Measurements from ENCODE around the gene RDH5. TPM values are rescaled to one million over a fixed set of nuclear protein-coding genes. Genes with fewer than 3 reads are reported as not detected.

Gene RDH5
- total RNA-seq: 1 to 10 TPM; 3.9 to 7.4 (median 5.1) TPM

GRCh38 chr12:55720071-55720564, at the start of gene RDH5:
RDH5 (plus strand) TSS chr12:55720393; CDS start chr12:55721185, 792 bp downstream.
- peaks cover 36% of the 10 kb centered on the region for H3K4me1 Mint-ChIP-seq (ENCODE audit: low read depth)
- peaks cover 2% of the 10 kb centered on the region for H3K27me3 Mint-ChIP-seq (ENCODE audit: low read depth)
- H3K36me3 Mint-ChIP-seq (ENCODE audit: insufficient read depth): peaks cover 4% of the 10 kb centered on the region
- no peaks in the 10 kb centered on the region for H3K9me3 Mint-ChIP-seq
- H3K4me3 Mint-ChIP-seq: no peak within 1 kb of the TSS
- DNase-seq: no peak
- no peak for ATAC-seq

- Mint-ChIP-seq H3K27me3 (ENCODE audit: low read depth) (peaks cover 11% of the 10 kb centered on the region), H3K36me3 (ENCODE audit: insufficient read depth) (no peaks in the 10 kb centered on the region), H3K4me1 (ENCODE audit: low read depth) (no peaks in the 10 kb centered on the region), H3K4me3 (no peak overlapping the region), H3K9me3 (no peaks in the 10 kb centered on the region)
- ATAC-seq: no peak
- DNase-seq: no peak
These were observed 48.4 kb upstream of the RDH5 start for GRCh38 chr12:55671746-55672145.

- ATAC-seq: no peak
- no peak overlapping the region for H3K4me3 Mint-ChIP-seq
These were observed 46.6 kb upstream of the RDH5 start for GRCh38 chr12:55673638-55674037.

GRCh38 chr12:55675666-55676065, 44.5 kb upstream of the RDH5 start:
- Mint-ChIP-seq H3K36me3 (ENCODE audit: insufficient read depth) (no peaks in the 10 kb centered on the region), H3K9me3 (no peaks in the 10 kb centered on the region), H3K27me3 (ENCODE audit: low read depth) (peaks cover 16% of the 10 kb centered on the region), H3K4me1 (ENCODE audit: low read depth) (no peaks in the 10 kb centered on the region), H3K4me3 (no peak overlapping the region)
- ATAC-seq (no peak), DNase-seq (no peak)

More at GRCh38 chr12:55673638-55674037, 46.6 kb upstream of the RDH5 start:
- DNase-seq: no peak
- Mint-ChIP-seq H3K9me3 (no peaks in the 10 kb centered on the region), H3K27me3 (ENCODE audit: low read depth) (peaks cover 11% of the 10 kb centered on the region), H3K36me3 (ENCODE audit: insufficient read depth) (no peaks in the 10 kb centered on the region), H3K4me1 (ENCODE audit: low read depth) (no peaks in the 10 kb centered on the region)

- H3K27me3 Mint-ChIP-seq (ENCODE audit: low read depth): peaks cover 18% of the 10 kb centered on the region
- ATAC-seq: no peak
These were observed 43.5 kb upstream of the RDH5 start for GRCh38 chr12:55676707-55677106.

GRCh38 chr12:55679691-55680090, 40.5 kb upstream of the RDH5 start:
- no peaks in the 10 kb centered on the region for H3K9me3 Mint-ChIP-seq
- peaks cover 18% of the 10 kb centered on the region for H3K27me3 Mint-ChIP-seq (ENCODE audit: low read depth)
- H3K36me3 Mint-ChIP-seq (ENCODE audit: insufficient read depth): no peaks in the 10 kb centered on the region

More at GRCh38 chr12:55676707-55677106, 43.5 kb upstream of the RDH5 start:
- peaks cover 10% of the 10 kb centered on the region for H3K4me1 Mint-ChIP-seq (ENCODE audit: low read depth)
- H3K9me3 Mint-ChIP-seq: no peaks in the 10 kb centered on the region
- no peak overlapping the region for H3K4me3 Mint-ChIP-seq
- H3K36me3 Mint-ChIP-seq (ENCODE audit: insufficient read depth): no peaks in the 10 kb centered on the region
- DNase-seq: no peak

GRCh38 chr12:55681142-55682077, 38.8 kb upstream of the RDH5 start:
- no peak overlapping the region for H3K4me3 Mint-ChIP-seq
- H3K9me3 Mint-ChIP-seq: no peaks in the 10 kb centered on the region
- peaks cover 13% of the 10 kb centered on the region for H3K4me1 Mint-ChIP-seq (ENCODE audit: low read depth)
- H3K27me3 Mint-ChIP-seq (ENCODE audit: low read depth): peaks cover 16% of the 10 kb centered on the region
- H3K36me3 Mint-ChIP-seq (ENCODE audit: insufficient read depth): no peaks in the 10 kb centered on the region
- DNase-seq (no peak), ATAC-seq (peak in 1 of 2 donors; percentile 40)

More at GRCh38 chr12:55679691-55680090, 40.5 kb upstream of the RDH5 start:
- ATAC-seq: no peak
- Mint-ChIP-seq H3K4me1 (ENCODE audit: low read depth) (peaks cover 13% of the 10 kb centered on the region), H3K4me3 (no peak overlapping the region)
- DNase-seq: no peak

GRCh38 chr12:55682087-55682796, 38.0 kb upstream of the RDH5 start:
- no peaks in the 10 kb centered on the region for H3K36me3 Mint-ChIP-seq (ENCODE audit: insufficient read depth)
- peaks cover 17% of the 10 kb centered on the region for H3K4me1 Mint-ChIP-seq (ENCODE audit: low read depth)
- no peaks in the 10 kb centered on the region for H3K9me3 Mint-ChIP-seq
- peaks cover 16% of the 10 kb centered on the region for H3K27me3 Mint-ChIP-seq (ENCODE audit: low read depth)
- ATAC-seq (no peak), DNase-seq (no peak)
- no peak overlapping the region for H3K4me3 Mint-ChIP-seq

- Mint-ChIP-seq H3K9me3 (no peaks in the 10 kb centered on the region), H3K27me3 (ENCODE audit: low read depth) (peaks cover 16% of the 10 kb centered on the region), H3K36me3 (ENCODE audit: insufficient read depth) (no peaks in the 10 kb centered on the region), H3K4me3 (no peak overlapping the region), H3K4me1 (ENCODE audit: low read depth) (peaks cover 22% of the 10 kb centered on the region)
- ATAC-seq: no peak
- no peak for DNase-seq
These were observed 36.5 kb upstream of the RDH5 start for GRCh38 chr12:55683676-55684075.

GRCh38 chr12:55684761-55685370, 35.3 kb upstream of the RDH5 start:
- ATAC-seq: no peak
- H3K9me3 Mint-ChIP-seq: no peaks in the 10 kb centered on the region
- no peak for DNase-seq
- H3K27me3 Mint-ChIP-seq (ENCODE audit: low read depth): peaks cover 13% of the 10 kb centered on the region
- no peak overlapping the region for H3K4me3 Mint-ChIP-seq
- H3K4me1 Mint-ChIP-seq (ENCODE audit: low read depth): peaks cover 22% of the 10 kb centered on the region
- no peaks in the 10 kb centered on the region for H3K36me3 Mint-ChIP-seq (ENCODE audit: insufficient read depth)

- H3K27me3 Mint-ChIP-seq (ENCODE audit: low read depth): peaks cover 10% of the 10 kb centered on the region
- no peaks in the 10 kb centered on the region for H3K36me3 Mint-ChIP-seq (ENCODE audit: insufficient read depth)
- H3K4me3 Mint-ChIP-seq: no peak overlapping the region
- ATAC-seq: no peak
- peaks cover 22% of the 10 kb centered on the region for H3K4me1 Mint-ChIP-seq (ENCODE audit: low read depth)
- no peak for DNase-seq
- H3K9me3 Mint-ChIP-seq: no peaks in the 10 kb centered on the region
These were observed 34.5 kb upstream of the RDH5 start for GRCh38 chr12:55685671-55686070.

- Mint-ChIP-seq H3K9me3 (no peaks in the 10 kb centered on the region), H3K4me3 (no peak overlapping the region), H3K27me3 (ENCODE audit: low read depth) (peaks cover 5% of the 10 kb centered on the region), H3K4me1 (ENCODE audit: low read depth) (peaks cover 15% of the 10 kb centered on the region), H3K36me3 (ENCODE audit: insufficient read depth) (no peaks in the 10 kb centered on the region)
- DNase-seq (no peak), ATAC-seq (no peak)
These were observed 33.7 kb upstream of the RDH5 start for GRCh38 chr12:55686366-55687010.

- H3K27me3 Mint-ChIP-seq (ENCODE audit: low read depth): peaks cover 2% of the 10 kb centered on the region
- H3K9me3 Mint-ChIP-seq: no peaks in the 10 kb centered on the region
- peak; percentile 82 to 86 for ATAC-seq
- H3K4me1 Mint-ChIP-seq (ENCODE audit: low read depth): peaks cover 10% of the 10 kb centered on the region
- DNase-seq: no peak
- H3K36me3 Mint-ChIP-seq (ENCODE audit: insufficient read depth): no peaks in the 10 kb centered on the region
- no peak overlapping the region for H3K4me3 Mint-ChIP-seq
These were observed 32.4 kb upstream of the RDH5 start for GRCh38 chr12:55687746-55688145.
